Measurements from ENCODE around the gene WDR11. TPM values are rescaled to one million over a fixed set of nuclear protein-coding genes. Genes with fewer than 3 reads are reported as not detected.

WDR11 gene
- total and polyA plus RNA-seq, 12 donors, result 9.6 to 29.3 (median 14.5) TPM

GRCh38 chr10:120854388-120854787 is 3.2 kb downstream of the WDR11 start:
- no peak for TF ChIP-seq CTCF (IDR thresholded peaks at IDR 0.05)
- H3K27ac ChIP-seq, result no peak overlapping the region
- no peak for ATAC-seq
- H3K27me3 ChIP-seq, result no peaks in the 10 kb centered on the region
- H3K4me3 ChIP-seq, result no peak overlapping the region
- peaks cover 0 to 66% (median 6%) of the 10 kb centered on the region in 9 donors for H3K36me3 ChIP-seq
- peaks cover 5 to 32% (median 18%) of the 10 kb centered on the region in 9 donors for H3K4me1 ChIP-seq
- peaks cover 0 to 9% (median 0%) of the 10 kb centered on the region in 11 donors for H3K9me3 ChIP-seq
- intact Hi-C loops (cut with DNase I), result no loop called here
- DNase-seq, result no peak
- 94 to 98% methylated on average over 2 of the region's 2 CpGs for WGBS, 2 donors

DNA sequence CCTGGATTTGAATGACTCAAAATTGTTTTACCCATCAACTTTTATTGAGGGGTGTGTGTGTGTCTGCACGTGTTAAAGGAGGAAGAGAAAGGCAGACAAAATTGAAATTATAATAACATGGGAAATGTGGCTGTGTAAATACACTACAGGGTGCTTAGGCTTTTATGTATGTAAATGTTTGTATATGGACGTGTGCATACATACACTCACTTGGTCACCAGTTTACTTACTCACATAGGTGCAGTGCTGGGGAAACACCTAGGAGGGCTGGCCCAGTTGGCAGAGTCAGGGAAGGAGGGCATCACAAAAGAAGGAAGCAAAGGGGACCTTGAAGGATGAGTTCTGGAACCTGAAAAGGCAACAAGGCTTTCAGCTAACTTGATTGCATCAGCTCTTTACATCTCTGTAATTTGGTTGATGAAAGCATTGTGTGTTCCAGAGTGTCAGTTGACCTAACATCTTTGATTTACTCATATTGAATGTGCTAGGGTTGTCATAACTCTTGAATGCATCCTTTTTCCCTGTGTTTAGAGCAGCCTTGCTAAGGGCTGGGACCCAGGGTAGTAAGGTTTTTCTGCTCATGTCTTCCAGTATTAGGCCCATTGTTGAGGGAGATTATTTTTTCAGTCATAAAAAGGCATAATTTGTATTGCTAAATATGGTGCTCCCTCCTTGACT is 10.2 kb downstream of the WDR11 start:
- WGBS, 2 donors, result 90 to 91% methylated on average over 2 of the region's 2 CpGs
- no peak for DNase-seq

GRCh38 chr10:120873741-120874140 is 22.6 kb downstream of the WDR11 start:
- Histone ChIP-seq H3K27ac (no peak overlapping the region), H3K4me1 (no peaks in the 10 kb centered on the region), H3K9me3 (no peaks in the 10 kb centered on the region), H3K27me3 (no peaks in the 10 kb centered on the region), H3K36me3 (peaks cover 0 to 100% (median 42%) of the 10 kb centered on the region in 9 donors), H3K4me3 (no peak overlapping the region)
- ATAC-seq (no peak), DNase-seq (no peak)
- intact Hi-C loops (cut with DNase I), result no loop called here
- no peak for TF ChIP-seq CTCF (IDR thresholded peaks at IDR 0.05)

More for the DNA sequence above, 10.2 kb downstream of the WDR11 start:
- no peaks in the 10 kb centered on the region for H3K27me3 ChIP-seq
- no peak overlapping the region for H3K4me3 ChIP-seq
- H3K4me1 ChIP-seq, result no peaks in the 10 kb centered on the region
- intact Hi-C loops (cut with DNase I), result no loop called here
- peaks cover 0 to 99% (median 37%) of the 10 kb centered on the region in 9 donors for H3K36me3 ChIP-seq
- no peak for ATAC-seq
- no peaks in the 10 kb centered on the region for H3K9me3 ChIP-seq
- no peak for TF ChIP-seq CTCF (IDR thresholded peaks at IDR 0.05)
- H3K27ac ChIP-seq, result no peak overlapping the region

- intact Hi-C loops (cut with DNase I), result no loop called here
- WGBS, 2 donors, result 87% methylated on average over 1 of the region's 1 CpG
- H3K27ac ChIP-seq, result no peak overlapping the region
- DNase-seq, result no peak
- peaks cover 0 to 95% (median 24%) of the 10 kb centered on the region in 9 donors for H3K36me3 ChIP-seq
- no peaks in the 10 kb centered on the region for H3K4me1 ChIP-seq
- no peak overlapping the region for H3K4me3 ChIP-seq
- no peak for ATAC-seq
- H3K27me3 ChIP-seq, result no peaks in the 10 kb centered on the region
- no peak for TF ChIP-seq CTCF (IDR thresholded peaks at IDR 0.05)
- H3K9me3 ChIP-seq, result no peaks in the 10 kb centered on the region
Observed at GRCh38 chr10:120883071-120883470, 31.9 kb downstream of the WDR11 start.

All from heart right ventricle (tissue), 16 donors.